PC-3 (cell line): ENCODE measurements around the gene FTL. TPM values are rescaled to one million over a fixed set of nuclear protein-coding genes. Genes with fewer than 3 reads are reported as not detected.

Experiments used
- ATAC-seq: fragments of 200-7000 bp; cut with Tn5 transposase; 2 replicates; pipeline ENCODE4 v1.9.1; 2020; ENCODE audit warnings: mild to moderate bottlenecking, moderate library complexity
- BruUV-seq: library from RNA; stranded (reverse); fragments of 400-500 nt; replicated peaks from 2 replicates; lab custom pipeline; 2021; lab: Mats Ljungman, UMichigan
- CTCF ChIA-PET: fragments of 300-600 bp; sonication (Branson Sonifier 250); formaldehyde crosslinking; loops from one replicate; lab custom pipeline; 2022; ENCODE audit warnings: antibody characterized with exemption; lab: Charles Lee
- POLR2A ChIA-PET: fragments of 300-600 bp; sonication (Branson Sonifier 250); formaldehyde crosslinking; loops from one replicate; lab custom pipeline; 2022; ENCODE audit warnings: antibody characterized with exemption; ENCODE audit not compliant: unreplicated experiment; lab: Charles Lee
- DNase-seq: peaks from one replicate; pipeline ENCODE4 v3.0.0-alpha.2; 2015
- H2AFZ ChIP-seq: fragments of 300-600 bp; sonication (generic); 2 replicates; pipeline ENCODE4 v1.6.0; 2016; ENCODE audit warnings: antibody characterized with exemption, low read length
- H3F3A ChIP-seq: fragments of 300-600 bp; sonication (generic); one replicate; pipeline ENCODE4 v1.6.0; 2017; ENCODE audit warnings: antibody characterized with exemption, low read length, control low read depth, mild to moderate bottlenecking; ENCODE audit not compliant: unreplicated experiment
- H3K27ac ChIP-seq: fragments of 300-600 bp; sonication (generic); 2 replicates; pipeline ENCODE4 v1.5.1; 2016; ENCODE audit warnings: mild to moderate bottlenecking, low read length
- H3K27me3 ChIP-seq: fragments of 300-600 bp; sonication (generic); 2 replicates; pipeline ENCODE4 v1.6.1; 2016; ENCODE audit warnings: low read length, mixed read lengths
- H3K36me3 ChIP-seq: fragments of 300-600 bp; sonication (generic); 2 replicates; pipeline ENCODE4 v1.6.1; 2016; ENCODE audit warnings: low read depth, mixed run types, low read length, mixed read lengths
- H3K4me1 ChIP-seq: fragments of 300-600 bp; sonication (generic); 2 replicates; pipeline ENCODE4 v1.5.1; 2016; ENCODE audit warnings: low read length; ENCODE audit not compliant: insufficient read depth
- H3K4me2 ChIP-seq: fragments of 300-600 bp; sonication (generic); 2 replicates; pipeline ENCODE4 v1.6.0; 2016; ENCODE audit warnings: low read length
- H3K4me3 ChIP-seq: fragments of 300-600 bp; sonication (generic); 2 replicates; pipeline ENCODE4 v1.5.1; 2016; ENCODE audit warnings: mild to moderate bottlenecking, low read length, mixed read lengths
- H3K79me2 ChIP-seq: fragments of 300-600 bp; sonication (generic); 2 replicates; pipeline ENCODE4 v1.6.1; 2017; ENCODE audit warnings: low read length, mixed read lengths
- H3K9ac ChIP-seq: fragments of 300-600 bp; sonication (generic); 2 replicates; pipeline ENCODE4 v1.6.0; 2016; ENCODE audit warnings: mild to moderate bottlenecking, low read length
- H3K9me2 ChIP-seq: fragments of 300-600 bp; sonication (generic); replicated peaks from 2 replicates; pipeline ENCODE4 v1.6.1; 2016; ENCODE audit warnings: mixed run types, low read length, mixed read lengths
- H3K9me3 ChIP-seq: fragments of 300-600 bp; sonication (generic); 2 replicates; pipeline ENCODE4 v1.6.1; 2016; ENCODE audit warnings: low read length, mixed read lengths
- H4K20me1 ChIP-seq: fragments of 300-600 bp; sonication (generic); 2 replicates; pipeline ENCODE4 v1.6.1; 2016; ENCODE audit warnings: low read length, mixed read lengths
- CTCF ChIP-seq: fragments of 300-600 bp; sonication (generic); conservative IDR thresholded peaks from 2 replicates; pipeline ENCODE4 v1.5.1; 2017; ENCODE audit warnings: antibody characterized with exemption, low read depth, mild to moderate bottlenecking, low read length
- EZH2 ChIP-seq: fragments of 300-600 bp; sonication (generic); IDR thresholded peaks from one replicate; pipeline ENCODE4 v1.6.1; 2017; ENCODE audit warnings: antibody characterized with exemption, mild to moderate bottlenecking, low read length; ENCODE audit not compliant: unreplicated experiment
- EZH2phosphoT487 ChIP-seq: fragments of 300-600 bp; sonication (generic); IDR thresholded peaks from 2 replicates; pipeline ENCODE4 v1.6.1; 2018; ENCODE audit warnings: mild to moderate bottlenecking, antibody characterized with exemption, low read length, borderline replicate concordance
- intact Hi-C: fragments of 100-400 bp; cut with micrococcal nuclease; formaldehyde crosslinking; loops from 2 replicates; pipeline ENCODE4 v1.9.0; 2023
- total RNA-seq: library from RNA; depleted of rRNA; stranded (reverse); fragments of >200 nt; gene quantifications from 2 replicates; pipeline ENCODE4 v1.2.3, GENCODE V29; 2014

The FTL gene
- total RNA-seq, 1 experiment from 2014 or later = 1,109 TPM

- H3K9me3 ChIP-seq = no peaks in the 10 kb centered on the region
- ATAC-seq (no peak), DNase-seq (no peak)
- ChIA-PET POLR2A (no interaction called here), CTCF (interaction anchor here (0.9 kb wide), 1 partner anchor 127 kb away, joined by 4 read pairs; no protein-coding TSS in a partner anchor)
- TF ChIP-seq CTCF = no peak
- TF ChIP-seq EZH2 = no peak
- no peak for TF ChIP-seq EZH2phosphoT487
- intact Hi-C loops = no loop called here
- H3K79me2 ChIP-seq = peaks cover 14% of the 10 kb centered on the region
- H3K4me3 ChIP-seq = no peak overlapping the region
- BruUV-seq = no TSS peak
- H3K27me3 ChIP-seq = no peaks in the 10 kb centered on the region
- H3K4me1 ChIP-seq = peaks cover 10% of the 10 kb centered on the region
- H2AFZ ChIP-seq = no peak overlapping the region
- H3K27ac ChIP-seq = no peak overlapping the region
- H3K36me3 ChIP-seq = peaks cover 17% of the 10 kb centered on the region; the same call in 1 of the 2 replicates
- 0 out of 2 replicates have a peak, but pooled peaks cover 5% of the 10 kb centered on the region for H4K20me1 ChIP-seq
- no peaks in the 10 kb centered on the region for H3K9me2 ChIP-seq
- H3K4me2 ChIP-seq = no peak overlapping the region
- no peak overlapping the region for H3K9ac ChIP-seq
- peaks cover 2% of the 10 kb centered on the region for H3F3A ChIP-seq
These were observed 4.4 kb downstream of the FTL start for GRCh38 chr19:48969276-48970138.

GRCh38 chr19:48970139-48970766 is 5.1 kb downstream of the FTL start:
- ATAC-seq (no peak), DNase-seq (no peak)
- H3K36me3 ChIP-seq = peaks cover 17% of the 10 kb centered on the region; the same call in 1 of the 2 replicates
- H3K9me3 ChIP-seq = no peaks in the 10 kb centered on the region
- H3K79me2 ChIP-seq = peaks cover 13% of the 10 kb centered on the region
- H3K27ac ChIP-seq = no peak overlapping the region
- H3K4me2 ChIP-seq = no peak overlapping the region
- no peak for TF ChIP-seq EZH2phosphoT487
- no peak for TF ChIP-seq CTCF
- no peak for TF ChIP-seq EZH2
- no peak overlapping the region for H3K9ac ChIP-seq
- ChIA-PET POLR2A (interaction anchor here (0.6 kb wide), 2 partner anchors 23 to 139 kb away, joined by 3 to 6 read pairs; partner anchors contain the start of gene RUVBL2), CTCF (interaction anchor here (0.9 kb wide), 1 partner anchor 127 kb away, joined by 4 read pairs; no protein-coding TSS in a partner anchor)
- intact Hi-C loops = no loop called here
- H4K20me1 ChIP-seq = 0 out of 2 replicates have a peak, but pooled peaks cover 5% of the 10 kb centered on the region
- no peaks in the 10 kb centered on the region for H3K27me3 ChIP-seq
- no peaks in the 10 kb centered on the region for H3F3A ChIP-seq
- H3K4me1 ChIP-seq = peaks cover 7% of the 10 kb centered on the region
- no TSS peak for BruUV-seq
- H3K9me2 ChIP-seq = no peaks in the 10 kb centered on the region
- no peak overlapping the region for H2AFZ ChIP-seq
- H3K4me3 ChIP-seq = no peak overlapping the region
